GM12891 (cell line): ENCODE measurements around the gene FAM83D.

Source experiments
- PAX5 ChIP-seq: IDR thresholded peaks from 2 replicates; pipeline ENCODE4 v1.6.1; 2011; ENCODE audit warnings: low read length, moderate library complexity, mild to moderate bottlenecking; ENCODE audit not compliant: insufficient read depth, severe bottlenecking
- POLR2A ChIP-seq: IDR thresholded peaks from 2 replicates; pipeline ENCODE4 v1.6.1; 2011; ENCODE audit warnings: low read depth, low read length, control low read depth
- POLR2AphosphoS5 ChIP-seq: IDR thresholded peaks from 2 replicates; pipeline ENCODE4 v1.6.1; 2011; ENCODE audit warnings: low read depth, low read length, control low read depth
- POU2F2 ChIP-seq: IDR thresholded peaks from 2 replicates; pipeline ENCODE4 v1.6.1; 2011; ENCODE audit warnings: low read depth, mild to moderate bottlenecking, control low read depth, low read length, moderate library complexity
- TAF1 ChIP-seq: IDR thresholded peaks from 2 replicates; pipeline ENCODE4 v1.6.1; 2011; ENCODE audit warnings: low read depth, low read length, control low read depth

DNA sequence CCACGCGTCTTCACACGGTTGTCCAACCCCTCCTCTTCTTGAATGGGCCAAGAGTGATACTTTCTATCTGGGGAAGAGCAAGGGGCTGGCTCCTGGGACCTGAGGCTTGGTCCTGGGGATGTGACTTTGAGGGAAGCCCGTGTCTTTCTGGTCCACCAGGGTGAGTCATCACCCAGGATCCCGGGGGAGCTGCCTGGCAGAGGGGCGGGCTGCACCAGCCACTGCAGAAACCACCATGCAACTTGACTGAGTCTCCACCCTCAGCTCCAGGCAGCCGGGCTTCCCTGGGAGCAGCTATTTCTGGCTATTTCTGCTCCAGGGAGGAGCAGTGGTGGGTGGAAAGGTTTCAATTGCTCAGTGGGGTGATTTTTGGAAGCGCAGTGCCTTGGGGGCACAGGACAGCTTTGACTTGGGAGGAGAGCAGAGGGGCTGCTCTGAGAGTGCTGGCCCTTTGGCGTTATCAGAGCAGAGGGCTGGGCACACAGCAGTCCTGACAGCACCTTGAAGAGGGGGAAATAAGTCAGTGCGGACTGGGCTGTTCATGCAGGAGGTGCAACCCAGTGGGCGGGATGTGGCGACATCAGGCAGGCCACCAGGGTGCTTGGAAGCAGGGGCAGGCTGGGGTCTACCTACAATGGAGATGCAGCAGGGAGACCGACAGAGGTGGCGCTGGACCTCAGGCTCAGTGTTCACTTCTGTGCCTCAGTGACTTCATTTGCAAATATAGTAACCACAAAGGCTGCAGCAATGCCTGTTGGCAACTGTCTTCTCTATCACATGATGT, 45.1 kb upstream of the FAM83D start:
- TF ChIP-seq POLR2AphosphoS5: no peak
- no peak for TF ChIP-seq POLR2A
- TF ChIP-seq POU2F2: no peak
- TF ChIP-seq PAX5: no peak
- no peak for TF ChIP-seq TAF1
